DND-41 (cell line): ENCODE measurements around the gene POLD1.

Source experiments
- CTCF ChIP-seq: IDR thresholded peaks from 2 replicates; pipeline ENCODE4 v1.5.1; 2012; ENCODE audit warnings: borderline replicate concordance, low read length, moderate library complexity, mild to moderate bottlenecking; ENCODE audit not compliant: poor library complexity, severe bottlenecking; ENCODE audit errors: extremely low read depth
- EZH2 ChIP-seq: IDR thresholded peaks from 3 replicates; pipeline ENCODE4 v1.6.1; 2012; ENCODE audit warnings: borderline replicate concordance, low read depth, mild to moderate bottlenecking, moderate library complexity, low read length, inconsistent platforms; ENCODE audit not compliant: severe bottlenecking

- TF ChIP-seq CTCF (no peak), EZH2 (no peak)
Observed at GRCh38 chr19:50423279-50424113, 39.3 kb downstream of the POLD1 start.
